ENCODE results near the gene DNM3.

The DNM3 gene

GRCh38 chr1:171865106-171865505, 23.8 kb downstream of the DNM3 start:
- Histone ChIP-seq H3K9me3 (no peaks in the 10 kb centered on the region), H3K27ac (no peak overlapping the region), H4K20me1 (no peaks in the 10 kb centered on the region), H3K4me2 (no peak overlapping the region), H3K4me3 (no peak overlapping the region), H3K9ac (no peak overlapping the region), H3K27me3 (no peaks in the 10 kb centered on the region), H3K36me3 (no peaks in the 10 kb centered on the region), H3K4me1 (no peaks in the 10 kb centered on the region)
- TF ChIP-seq Cebpa-rat (IDR thresholded peaks at IDR 0.05), result no peak

GRCh38 chr1:171867236-171867635, 25.9 kb downstream of the DNM3 start:
- H3K9me3 ChIP-seq, result no peaks in the 10 kb centered on the region
- no peaks in the 10 kb centered on the region for H4K20me1 ChIP-seq
- no peak for TF ChIP-seq Cebpa-rat (IDR thresholded peaks at IDR 0.05)
- H3K27ac ChIP-seq, result no peak overlapping the region
- no peaks in the 10 kb centered on the region for H3K36me3 ChIP-seq
- no peak overlapping the region for H3K9ac ChIP-seq
- no peaks in the 10 kb centered on the region for H3K27me3 ChIP-seq
- H3K4me3 ChIP-seq, result no peak overlapping the region
- no peaks in the 10 kb centered on the region for H3K4me1 ChIP-seq
- H3K4me2 ChIP-seq, result no peak overlapping the region

- Histone ChIP-seq H3K4me2 (no peak overlapping the region), H3K36me3 (no peaks in the 10 kb centered on the region), H3K27me3 (no peaks in the 10 kb centered on the region), H3K9ac (no peak overlapping the region), H3K27ac (no peak overlapping the region), H3K4me3 (no peak overlapping the region), H3K9me3 (no peaks in the 10 kb centered on the region), H4K20me1 (no peaks in the 10 kb centered on the region), H3K4me1 (no peaks in the 10 kb centered on the region)
- TF ChIP-seq Cebpa-rat (IDR thresholded peaks at IDR 0.05), result no peak
These were observed 27.0 kb downstream of the DNM3 start for GRCh38 chr1:171868217-171868803.

GRCh38 chr1:171869097-171869496, 27.8 kb downstream of the DNM3 start:
- no peaks in the 10 kb centered on the region for H3K4me1 ChIP-seq
- H3K4me2 ChIP-seq, result no peak overlapping the region
- H3K4me3 ChIP-seq, result no peak overlapping the region
- H3K9ac ChIP-seq, result no peak overlapping the region
- no peak overlapping the region for H3K27ac ChIP-seq
- no peaks in the 10 kb centered on the region for H3K36me3 ChIP-seq
- H4K20me1 ChIP-seq, result no peaks in the 10 kb centered on the region
- H3K9me3 ChIP-seq, result no peaks in the 10 kb centered on the region
- TF ChIP-seq Cebpa-rat (IDR thresholded peaks at IDR 0.05), result no peak
- no peaks in the 10 kb centered on the region for H3K27me3 ChIP-seq

- Histone ChIP-seq H3K9me3 (no peaks in the 10 kb centered on the region), H3K4me1 (no peaks in the 10 kb centered on the region), H3K4me2 (no peak overlapping the region), H3K36me3 (no peaks in the 10 kb centered on the region), H3K4me3 (no peak overlapping the region), H3K9ac (no peak overlapping the region), H4K20me1 (no peaks in the 10 kb centered on the region), H3K27ac (no peak overlapping the region), H3K27me3 (no peaks in the 10 kb centered on the region)
- TF ChIP-seq Cebpa-rat (IDR thresholded peaks at IDR 0.05), result no peak
These were observed 30.6 kb downstream of the DNM3 start for GRCh38 chr1:171871848-171872247.

- no peaks in the 10 kb centered on the region for H3K9me3 ChIP-seq
These were observed 31.1 kb downstream of the DNM3 start for GRCh38 chr1:171872430-171872829.

GRCh38 chr1:171873664-171874063, 32.4 kb downstream of the DNM3 start:
- Histone ChIP-seq H3K27ac (no peak overlapping the region), H3K4me1 (no peaks in the 10 kb centered on the region), H3K4me3 (no peak overlapping the region), H3K9me3 (no peaks in the 10 kb centered on the region), H4K20me1 (no peaks in the 10 kb centered on the region), H3K36me3 (no peaks in the 10 kb centered on the region), H3K9ac (no peak overlapping the region), H3K27me3 (no peaks in the 10 kb centered on the region), H3K4me2 (no peak overlapping the region)
- no peak for TF ChIP-seq Cebpa-rat (IDR thresholded peaks at IDR 0.05)

More at GRCh38 chr1:171872430-171872829, 31.1 kb downstream of the DNM3 start:
- Histone ChIP-seq H3K27ac (no peak overlapping the region), H3K4me3 (no peak overlapping the region), H3K27me3 (no peaks in the 10 kb centered on the region), H3K4me1 (no peaks in the 10 kb centered on the region), H3K4me2 (no peak overlapping the region), H4K20me1 (no peaks in the 10 kb centered on the region), H3K36me3 (no peaks in the 10 kb centered on the region), H3K9ac (no peak overlapping the region)
- TF ChIP-seq Cebpa-rat (IDR thresholded peaks at IDR 0.05), result no peak

- Histone ChIP-seq H3K9ac (no peak overlapping the region), H3K4me1 (no peaks in the 10 kb centered on the region), H3K27ac (no peak overlapping the region), H4K20me1 (no peaks in the 10 kb centered on the region), H3K27me3 (no peaks in the 10 kb centered on the region), H3K9me3 (no peaks in the 10 kb centered on the region), H3K4me3 (no peak overlapping the region), H3K4me2 (no peak overlapping the region), H3K36me3 (no peaks in the 10 kb centered on the region)
- no peak for TF ChIP-seq Cebpa-rat (IDR thresholded peaks at IDR 0.05)
These were observed 36.4 kb downstream of the DNM3 start for GRCh38 chr1:171877701-171878100.

- no peak for TF ChIP-seq Cebpa-rat (IDR thresholded peaks at IDR 0.05)
- no peaks in the 10 kb centered on the region for H3K27me3 ChIP-seq
- H3K27ac ChIP-seq, result no peak overlapping the region
- no peaks in the 10 kb centered on the region for H3K4me1 ChIP-seq
- no peak overlapping the region for H3K9ac ChIP-seq
- no peak overlapping the region for H3K4me3 ChIP-seq
- no peak overlapping the region for H3K4me2 ChIP-seq
- H3K9me3 ChIP-seq, result no peaks in the 10 kb centered on the region
- H4K20me1 ChIP-seq, result no peaks in the 10 kb centered on the region
- H3K36me3 ChIP-seq, result no peaks in the 10 kb centered on the region
These were observed 38.3 kb downstream of the DNM3 start for GRCh38 chr1:171879556-171879955.

- Histone ChIP-seq H3K36me3 (no peaks in the 10 kb centered on the region), H3K4me1 (no peaks in the 10 kb centered on the region), H3K4me2 (no peak overlapping the region), H3K27ac (no peak overlapping the region), H3K4me3 (no peak overlapping the region), H3K9ac (no peak overlapping the region), H3K27me3 (no peaks in the 10 kb centered on the region), H3K9me3 (no peaks in the 10 kb centered on the region), H4K20me1 (no peaks in the 10 kb centered on the region)
- no peak for TF ChIP-seq Cebpa-rat (IDR thresholded peaks at IDR 0.05)
These were observed 40.1 kb downstream of the DNM3 start for GRCh38 chr1:171881442-171881841.

- Histone ChIP-seq H3K4me1 (no peaks in the 10 kb centered on the region), H3K4me2 (no peak overlapping the region), H3K36me3 (no peaks in the 10 kb centered on the region), H3K4me3 (no peak overlapping the region), H3K9me3 (peaks cover 3% of the 10 kb centered on the region; the same call in 1 of the 2 replicates), H4K20me1 (no peaks in the 10 kb centered on the region), H3K27ac (no peak overlapping the region), H3K27me3 (no peaks in the 10 kb centered on the region), H3K9ac (no peak overlapping the region)
- TF ChIP-seq Cebpa-rat (IDR thresholded peaks at IDR 0.05), result no peak
These were observed 42.6 kb downstream of the DNM3 start for GRCh38 chr1:171883849-171884248.

Data from BLaER1 (cell line).